Thyroid gland (tissue), 4 donors: ENCODE measurements around the gene RSRC1. TPM values are rescaled to one million over a fixed set of nuclear protein-coding genes. Genes with fewer than 3 reads are reported as not detected.

Source experiments
- DNase-seq, 2 donors: peaks; one replicate each; pipeline ENCODE4 v3.0.0-alpha.2; 2019
- H3K27ac ChIP-seq, 3 donors: fragments of 200-600 bp; sonication (generic); 1 replicate in 2 of 3; 2 replicates in 1 of 3; pipeline ENCODE4 v1.5.1; 2016 to 2019; ENCODE audit warnings: mild to moderate bottlenecking in 1 of 3, moderate library complexity in 1 of 3
- H3K27me3 ChIP-seq: fragments of 200-600 bp; sonication (generic); one replicate; pipeline ENCODE4 v1.5.1; 2019
- H3K36me3 ChIP-seq, 2 donors: fragments of 200-600 bp; sonication (generic); one replicate each; pipeline ENCODE4 v1.5.1; 2016 to 2019
- H3K4me1 ChIP-seq, 2 donors: fragments of 200-600 bp; sonication (generic); one replicate each; pipeline ENCODE4 v1.5.1; 2017 to 2019
- H3K4me3 ChIP-seq, 3 donors: fragments of 200-600 bp; sonication (generic); replicated peaks in 1 of 3; 1 replicate in 2 of 3; 2 replicates in 1 of 3; pipeline ENCODE4 v1.5.1; 2016; ENCODE audit warnings: mild to moderate bottlenecking in 1 of 3
- H3K9me3 ChIP-seq: fragments of 200-600 bp; sonication (generic); one replicate; pipeline ENCODE4 v1.5.1; 2017
- POLR2A ChIP-seq, 2 donors: fragments of 450-650 bp; IDR thresholded peaks; one replicate each; pipeline ENCODE4 v1.6.1; 2017; ENCODE audit warnings: antibody characterized with exemption in 2 of 2, mild to moderate bottlenecking in 2 of 2, moderate library complexity in 1 of 2
- WGBS, 2 donors: methylation state at CpG; one replicate each; pipeline ENCODE4 v1.1.5; 2017; 5-methylcytosine and 5-hydroxymethylcytosine counted together
- intact Hi-C: fragments of 100-400 bp; cut with DNase I; formaldehyde crosslinking; loops from one replicate; pipeline ENCODE4 v1.15.1; 2023
- total RNA-seq, 4 donors: library from RNA; depleted of rRNA; stranded (reverse); fragments of >200 nt; gene quantifications; one replicate each; pipeline ENCODE4 v1.2.3, GENCODE V29; 2016
- TF ChIP-seq, protein P1 (sequence below), 6 experiments: fragments of 200-600 bp in 3 of 6; fragments of 450-650 bp in 3 of 6; sonication (generic) in 3 of 6; IDR thresholded peaks; one replicate each; pipeline ENCODE4 v1.5.1; 2016 to 2019; ENCODE audit warnings: antibody characterized with exemption in 6 of 6, mild to moderate bottlenecking in 2 of 6, inconsistent platforms in 1 of 6, moderate library complexity in 1 of 6

The RSRC1 gene
- total RNA-seq, 4 donors from 2014 or later, result 51.7 to 65.4 (median 59.9) TPM

- Histone ChIP-seq H3K9me3 (no peaks in the 10 kb centered on the region), H3K27ac (no peak overlapping the region), H3K36me3 (no peaks in the 10 kb centered on the region), H3K4me3 (no peak overlapping the region), H3K27me3 (peaks cover 24% of the 10 kb centered on the region), H3K4me1 (no peaks in the 10 kb centered on the region)
- intact Hi-C loops, result no loop called here
- no peak for DNase-seq
- 26 to 37% methylated on average over 5 of the region's 5 CpGs for WGBS, 2 donors
- no peak for TF ChIP-seq POLR2A (IDR thresholded peaks at IDR 0.05)
- TF ChIP-seq, protein P1, sequence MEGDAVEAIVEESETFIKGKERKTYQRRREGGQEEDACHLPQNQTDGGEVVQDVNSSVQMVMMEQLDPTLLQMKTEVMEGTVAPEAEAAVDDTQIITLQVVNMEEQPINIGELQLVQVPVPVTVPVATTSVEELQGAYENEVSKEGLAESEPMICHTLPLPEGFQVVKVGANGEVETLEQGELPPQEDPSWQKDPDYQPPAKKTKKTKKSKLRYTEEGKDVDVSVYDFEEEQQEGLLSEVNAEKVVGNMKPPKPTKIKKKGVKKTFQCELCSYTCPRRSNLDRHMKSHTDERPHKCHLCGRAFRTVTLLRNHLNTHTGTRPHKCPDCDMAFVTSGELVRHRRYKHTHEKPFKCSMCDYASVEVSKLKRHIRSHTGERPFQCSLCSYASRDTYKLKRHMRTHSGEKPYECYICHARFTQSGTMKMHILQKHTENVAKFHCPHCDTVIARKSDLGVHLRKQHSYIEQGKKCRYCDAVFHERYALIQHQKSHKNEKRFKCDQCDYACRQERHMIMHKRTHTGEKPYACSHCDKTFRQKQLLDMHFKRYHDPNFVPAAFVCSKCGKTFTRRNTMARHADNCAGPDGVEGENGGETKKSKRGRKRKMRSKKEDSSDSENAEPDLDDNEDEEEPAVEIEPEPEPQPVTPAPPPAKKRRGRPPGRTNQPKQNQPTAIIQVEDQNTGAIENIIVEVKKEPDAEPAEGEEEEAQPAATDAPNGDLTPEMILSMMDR (IDR thresholded peaks at IDR 0.05), result no peak
These were observed 18.4 kb upstream of the RSRC1 start for GRCh38 chr3:158091531-158091930.

GRCh38 chr3:158093526-158093925, 16.4 kb upstream of the RSRC1 start:
- Histone ChIP-seq H3K9me3 (no peaks in the 10 kb centered on the region), H3K4me3 (no peak overlapping the region), H3K4me1 (peaks cover 4 to 10% of the 10 kb centered on the region in 2 donors), H3K27ac (no peak overlapping the region), H3K27me3 (peaks cover 27% of the 10 kb centered on the region), H3K36me3 (no peaks in the 10 kb centered on the region)
- 81 to 91% methylated on average over 2 of the region's 2 CpGs for WGBS, 2 donors
- no peak for DNase-seq
- TF ChIP-seq, protein P1 (IDR thresholded peaks at IDR 0.05), result no peak
- TF ChIP-seq POLR2A (IDR thresholded peaks at IDR 0.05), result no peak
- intact Hi-C loops, result no loop called here

DNA sequence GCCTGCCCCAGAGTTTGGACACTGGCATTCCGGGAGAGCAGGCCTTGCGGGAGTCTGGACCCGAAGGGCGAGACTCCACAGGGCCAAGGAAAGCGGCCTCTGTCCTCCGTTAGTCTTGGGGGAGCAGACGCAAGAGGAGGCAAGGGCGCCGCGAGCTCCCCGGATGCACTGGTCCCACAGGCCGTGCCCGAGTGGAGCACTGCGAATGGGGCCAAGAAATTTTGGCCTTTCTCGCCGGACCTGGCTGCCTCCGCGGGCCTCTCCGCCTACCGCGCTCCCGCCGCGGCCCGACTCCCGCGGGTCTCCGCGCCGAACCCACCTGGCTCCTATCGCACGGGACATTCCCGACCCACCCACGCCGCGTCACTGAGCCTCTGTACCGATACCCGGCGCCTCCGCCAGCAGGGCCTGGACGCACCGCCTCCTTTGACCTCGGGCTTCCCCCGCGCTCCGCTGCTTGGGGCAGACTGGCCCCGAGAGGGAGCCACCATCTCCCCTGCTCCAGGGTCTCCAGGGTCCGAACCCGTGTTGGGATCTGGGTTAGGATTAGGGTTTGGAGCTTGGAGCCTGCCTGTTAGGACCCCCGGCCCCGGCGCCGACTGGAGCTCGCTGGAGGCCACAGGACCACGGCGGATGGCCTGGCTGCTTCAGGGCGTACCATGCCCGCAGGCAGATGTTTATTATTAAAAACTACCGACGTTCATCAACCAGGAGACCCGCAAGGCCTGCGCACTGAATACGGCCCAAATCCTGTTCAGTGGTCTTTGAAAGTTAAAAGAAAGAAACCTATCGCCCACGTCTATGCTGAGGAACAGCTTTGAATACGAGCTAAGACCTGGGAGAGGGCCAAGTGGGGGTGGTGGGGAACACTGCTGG, 15.4 kb upstream of the RSRC1 start:
- peaks cover 33% of the 10 kb centered on the region for H3K27me3 ChIP-seq
- no peak for DNase-seq
- no peaks in the 10 kb centered on the region for H3K36me3 ChIP-seq
- no peak for TF ChIP-seq POLR2A (IDR thresholded peaks at IDR 0.05)
- TF ChIP-seq, protein P1 (IDR thresholded peaks at IDR 0.05), result no peak
- H3K9me3 ChIP-seq, result no peaks in the 10 kb centered on the region
- no peak overlapping the region for H3K27ac ChIP-seq
- peaks cover 4 to 10% of the 10 kb centered on the region in 2 donors for H3K4me1 ChIP-seq
- H3K4me3 ChIP-seq, result no peak overlapping the region
- WGBS, 2 donors, result 14 to 15% methylated on average over 40 to 50 of the region's 66 CpGs
- intact Hi-C loops, result no loop called here

DNA sequence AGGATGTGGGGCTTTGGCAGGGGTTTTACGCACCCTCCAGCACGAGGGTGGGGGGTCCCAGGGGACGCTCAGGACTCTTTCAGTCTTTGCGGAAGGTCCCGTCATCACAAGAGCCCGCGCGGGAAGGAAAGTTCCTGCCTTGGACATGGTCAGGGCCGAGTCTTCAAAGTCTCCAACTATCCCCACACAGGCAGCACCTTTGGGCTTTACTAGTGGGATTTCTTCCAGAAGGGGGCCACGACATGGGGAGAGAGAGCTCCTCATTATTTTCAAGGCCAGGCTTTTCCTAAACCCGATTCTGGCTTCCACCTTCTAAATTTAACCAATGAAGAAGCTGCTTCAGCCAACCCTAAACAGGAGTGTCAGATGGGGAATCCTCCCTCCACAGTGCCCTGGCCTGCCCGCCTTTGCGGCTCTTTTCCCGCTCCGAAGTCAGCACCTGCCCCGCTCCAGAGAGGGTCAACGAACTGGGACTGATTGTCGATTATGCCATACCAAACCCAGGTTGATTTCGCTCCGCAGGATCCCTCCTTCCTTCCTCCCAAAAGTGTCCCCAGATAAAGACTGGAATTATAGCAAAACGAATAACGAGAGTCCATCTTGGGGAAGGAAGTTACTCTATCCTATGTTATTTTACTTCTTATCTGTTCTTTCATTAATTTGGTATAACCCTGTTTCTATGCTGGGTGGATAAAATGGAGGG, 14.6 kb upstream of the RSRC1 start:
- intact Hi-C loops, result no loop called here
- no peaks in the 10 kb centered on the region for H3K36me3 ChIP-seq
- H3K27me3 ChIP-seq, result peaks cover 40% of the 10 kb centered on the region
- H3K4me3 ChIP-seq, result no peak overlapping the region
- DNase-seq, result no peak
- TF ChIP-seq, protein P1 (IDR thresholded peaks at IDR 0.05), result no peak
- no peak for TF ChIP-seq POLR2A (IDR thresholded peaks at IDR 0.05)
- no peak overlapping the region for H3K27ac ChIP-seq
- H3K4me1 ChIP-seq, result peaks cover 4 to 10% of the 10 kb centered on the region in 2 donors
- WGBS, 2 donors, result 9 to 17% methylated on average over 21 to 22 of the region's 22 CpGs
- no peaks in the 10 kb centered on the region for H3K9me3 ChIP-seq
